ENCODE data around the gene BST2.

Gene BST2

DNA sequence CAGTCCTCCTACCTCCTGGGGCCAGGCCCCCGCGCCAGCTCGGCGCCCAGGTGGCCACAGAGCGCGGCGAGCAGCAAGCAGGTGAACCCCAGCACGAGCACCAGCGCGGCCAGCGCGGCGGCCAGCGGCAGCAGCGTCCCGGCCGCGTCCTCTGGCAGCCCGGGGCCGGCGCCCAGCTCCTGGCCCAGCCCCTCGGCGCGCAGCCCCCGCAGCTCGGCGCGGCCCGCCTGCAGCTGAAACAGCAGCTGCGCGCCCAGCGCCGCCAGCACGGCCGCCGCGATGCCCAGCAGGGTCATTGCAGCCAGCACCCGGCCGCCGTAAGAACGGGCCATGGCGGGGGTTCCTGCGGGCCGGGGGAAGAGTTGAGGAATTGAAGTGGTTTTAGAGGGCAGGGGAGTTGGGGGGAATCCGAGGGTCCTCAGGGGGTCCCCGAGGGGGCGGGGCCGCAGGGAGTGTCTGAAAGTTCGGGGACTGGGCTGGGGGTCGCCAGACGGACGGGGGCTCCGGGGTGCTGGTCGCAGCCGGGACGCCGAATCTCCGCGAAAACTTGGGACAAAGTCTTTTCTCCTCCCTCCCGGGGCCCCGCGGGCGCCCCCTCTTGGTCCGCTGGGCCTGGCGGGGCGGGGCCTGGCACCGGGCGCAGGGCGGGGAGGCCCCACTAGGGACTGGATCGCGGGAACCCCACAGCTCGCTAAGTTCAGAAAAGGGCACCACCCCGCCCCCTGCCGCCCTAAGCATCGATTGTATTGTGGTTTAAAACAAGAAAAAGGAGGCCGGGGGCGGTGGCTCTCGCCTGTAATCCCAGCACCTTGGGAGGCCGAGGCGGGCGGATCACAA, 42.9 kb upstream of the BST2 start, which contains the start of gene TMEM221:
Gene TMEM221 (minus strand): TSS at position 538 of the 837 bp plus-strand sequence. CDS start 206 bp downstream, at position 332.
- Histone ChIP-seq H2AFZ (ENCODE audit: low read depth) (peak within 1 kb of the TSS; percentile 14; the same call in 1 of the 2 replicates), H3K27ac (no peak within 1 kb of the TSS)

DNA sequence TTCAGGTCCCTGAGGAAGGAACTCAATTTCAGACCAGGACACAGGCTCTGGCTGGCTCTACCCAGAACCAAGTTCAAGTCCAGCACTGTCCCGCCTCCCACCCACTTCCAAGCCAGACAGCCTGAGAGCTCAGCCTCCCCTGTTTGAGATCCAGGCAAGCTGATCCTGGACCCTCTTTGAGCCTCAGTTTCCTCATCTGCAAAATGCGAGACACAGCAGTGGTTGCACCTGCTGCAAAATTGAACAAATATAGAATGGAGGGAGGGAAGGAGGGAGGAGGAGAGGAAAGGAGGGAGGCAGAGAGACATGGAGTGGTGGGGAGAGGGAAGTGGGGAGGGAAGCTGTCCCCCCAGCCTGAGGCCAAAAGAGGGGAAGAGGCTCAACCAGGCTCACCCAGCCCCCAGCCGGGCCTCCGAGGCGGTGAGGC, 42.3 kb upstream of the BST2 start:
- Histone ChIP-seq H3K9ac (no peak overlapping the region), H3K79me2 (ENCODE audit: insufficient read depth, low read depth) (no peaks in the 10 kb centered on the region), H3K4me2 (no peak overlapping the region), H3K4me1 (ENCODE audit: low read depth, poor library complexity, severe bottlenecking) (no peaks in the 10 kb centered on the region), H3K27me3 (ENCODE audit: insufficient read depth, low read depth) (peaks cover 16% of the 10 kb centered on the region; the same call in 1 of the 2 replicates), H3K36me3 (ENCODE audit: insufficient read depth) (no peaks in the 10 kb centered on the region), H4K20me1 (ENCODE audit: insufficient read depth) (no peaks in the 10 kb centered on the region), H3K27ac (no peak overlapping the region), H3K4me3 (IDR thresholded peaks at IDR 0.05; ENCODE audit: insufficient read depth, low read depth, low read length) (no peak overlapping the region), H2AFZ (ENCODE audit: low read depth) (no peak overlapping the region)
- TF ChIP-seq, protein P1, sequence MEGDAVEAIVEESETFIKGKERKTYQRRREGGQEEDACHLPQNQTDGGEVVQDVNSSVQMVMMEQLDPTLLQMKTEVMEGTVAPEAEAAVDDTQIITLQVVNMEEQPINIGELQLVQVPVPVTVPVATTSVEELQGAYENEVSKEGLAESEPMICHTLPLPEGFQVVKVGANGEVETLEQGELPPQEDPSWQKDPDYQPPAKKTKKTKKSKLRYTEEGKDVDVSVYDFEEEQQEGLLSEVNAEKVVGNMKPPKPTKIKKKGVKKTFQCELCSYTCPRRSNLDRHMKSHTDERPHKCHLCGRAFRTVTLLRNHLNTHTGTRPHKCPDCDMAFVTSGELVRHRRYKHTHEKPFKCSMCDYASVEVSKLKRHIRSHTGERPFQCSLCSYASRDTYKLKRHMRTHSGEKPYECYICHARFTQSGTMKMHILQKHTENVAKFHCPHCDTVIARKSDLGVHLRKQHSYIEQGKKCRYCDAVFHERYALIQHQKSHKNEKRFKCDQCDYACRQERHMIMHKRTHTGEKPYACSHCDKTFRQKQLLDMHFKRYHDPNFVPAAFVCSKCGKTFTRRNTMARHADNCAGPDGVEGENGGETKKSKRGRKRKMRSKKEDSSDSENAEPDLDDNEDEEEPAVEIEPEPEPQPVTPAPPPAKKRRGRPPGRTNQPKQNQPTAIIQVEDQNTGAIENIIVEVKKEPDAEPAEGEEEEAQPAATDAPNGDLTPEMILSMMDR (conservative IDR thresholded peaks at IDR 0.05; ENCODE audit: low read depth, low read length), result no peak

More for the DNA sequence above, 42.9 kb upstream of the BST2 start, which contains the start of gene TMEM221:
- no peak within 1 kb of the TSS for H3K4me3 ChIP-seq (IDR thresholded peaks at IDR 0.05; ENCODE audit: insufficient read depth, low read depth, low read length)
- no peaks in the 10 kb centered on the region for H4K20me1 ChIP-seq (ENCODE audit: insufficient read depth)
- no peaks in the 10 kb centered on the region for H3K36me3 ChIP-seq (ENCODE audit: insufficient read depth)
- no peak within 1 kb of the TSS for H3K9ac ChIP-seq
- peaks cover 3% of the 10 kb centered on the region for H3K4me1 ChIP-seq (ENCODE audit: low read depth, poor library complexity, severe bottlenecking)
- peaks cover 16% of the 10 kb centered on the region; the same call in 1 of the 2 replicates for H3K27me3 ChIP-seq (ENCODE audit: insufficient read depth, low read depth)
- no peaks in the 10 kb centered on the region for H3K79me2 ChIP-seq (ENCODE audit: insufficient read depth, low read depth)
- TF ChIP-seq, protein P1 (conservative IDR thresholded peaks at IDR 0.05; ENCODE audit: low read depth, low read length), result peak; percentile 32; the same call in 1 of the 2 replicates
- H3K4me2 ChIP-seq, result peak within 1 kb of the TSS; percentile 13; the same call in 1 of the 2 replicates

DNA sequence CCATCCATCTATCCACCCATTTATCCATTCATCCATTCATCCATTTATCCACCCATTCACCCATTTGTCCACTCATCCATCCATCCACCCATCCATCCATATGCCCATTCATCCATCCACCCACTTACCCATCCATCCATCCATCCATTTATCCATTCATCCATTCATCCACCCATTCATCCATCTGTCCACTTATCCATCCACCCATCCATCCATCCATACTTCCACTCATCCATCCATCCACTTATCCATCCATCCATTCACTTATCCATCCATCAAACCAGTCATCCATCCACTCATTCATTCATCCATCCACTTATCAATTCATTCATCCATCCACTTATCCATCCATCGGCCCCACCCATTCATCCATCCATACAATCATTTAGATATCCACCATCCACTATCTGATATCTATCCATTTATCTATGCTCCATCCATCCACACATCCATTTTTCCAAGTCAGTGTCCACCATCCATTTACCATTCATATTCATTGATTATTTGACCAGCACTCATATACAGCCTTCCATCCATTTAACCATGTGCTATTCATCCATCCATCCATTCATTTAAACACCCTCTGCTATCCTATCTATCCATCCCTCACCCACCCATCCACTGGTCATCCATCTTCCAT, 40.2 kb upstream of the BST2 start:
- no peaks in the 10 kb centered on the region for H3K36me3 ChIP-seq (ENCODE audit: insufficient read depth)
- H3K27me3 ChIP-seq (ENCODE audit: insufficient read depth, low read depth), result peaks cover 16% of the 10 kb centered on the region; the same call in 1 of the 2 replicates
- H3K79me2 ChIP-seq (ENCODE audit: insufficient read depth, low read depth), result no peaks in the 10 kb centered on the region
- H4K20me1 ChIP-seq (ENCODE audit: insufficient read depth), result no peaks in the 10 kb centered on the region
- H3K4me3 ChIP-seq (IDR thresholded peaks at IDR 0.05; ENCODE audit: insufficient read depth, low read depth, low read length), result no peak overlapping the region
- TF ChIP-seq, protein P1 (conservative IDR thresholded peaks at IDR 0.05; ENCODE audit: low read depth, low read length), result no peak
- no peak overlapping the region for H2AFZ ChIP-seq (ENCODE audit: low read depth)
- no peak overlapping the region for H3K9ac ChIP-seq
- H3K4me2 ChIP-seq, result no peak overlapping the region
- no peak overlapping the region for H3K27ac ChIP-seq
- H3K4me1 ChIP-seq (ENCODE audit: low read depth, poor library complexity, severe bottlenecking), result no peaks in the 10 kb centered on the region

DNA sequence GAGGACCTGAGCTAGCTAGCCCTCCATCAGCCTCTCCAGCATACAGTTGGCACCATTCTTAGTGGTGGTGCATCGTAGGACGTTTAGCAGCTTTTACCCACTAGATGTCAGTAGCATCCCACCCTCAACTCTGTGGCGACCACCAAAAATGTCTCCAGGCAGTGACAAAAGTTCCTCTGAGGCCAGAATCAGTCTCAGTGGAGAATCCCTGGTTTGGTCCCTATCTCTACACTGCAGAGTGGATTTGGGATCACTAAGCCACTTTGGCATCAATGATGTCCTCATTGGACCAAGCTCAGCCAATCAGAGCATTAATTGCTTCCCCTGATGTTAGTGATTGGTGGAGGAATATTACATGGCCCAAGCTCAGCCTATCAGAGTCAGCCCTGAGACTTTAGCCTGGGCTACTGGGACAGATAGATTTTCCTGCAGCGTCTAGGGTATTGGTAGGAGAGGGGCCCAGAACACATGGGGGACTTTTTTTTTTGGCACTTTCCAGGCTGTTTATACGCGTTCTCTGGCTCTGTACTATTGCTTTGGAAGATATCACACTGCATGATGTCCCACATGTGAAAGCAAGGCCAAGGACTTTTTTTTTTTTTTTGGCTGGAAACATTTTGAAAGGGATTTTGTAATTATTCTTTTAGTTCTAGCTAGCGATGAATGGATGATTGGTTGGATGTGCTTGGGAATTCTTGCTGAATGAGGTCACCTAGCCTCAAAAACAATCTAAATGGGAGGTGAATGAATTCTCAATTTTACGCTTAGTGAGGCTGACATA, 36.0 kb upstream of the BST2 start:
- no peak overlapping the region for H3K4me3 ChIP-seq (IDR thresholded peaks at IDR 0.05; ENCODE audit: insufficient read depth, low read depth, low read length)
- H3K4me2 ChIP-seq, result no peak overlapping the region
- no peaks in the 10 kb centered on the region for H3K79me2 ChIP-seq (ENCODE audit: insufficient read depth, low read depth)
- no peaks in the 10 kb centered on the region for H3K36me3 ChIP-seq (ENCODE audit: insufficient read depth)
- no peaks in the 10 kb centered on the region for H3K4me1 ChIP-seq (ENCODE audit: low read depth, poor library complexity, severe bottlenecking)
- no peak overlapping the region for H3K27ac ChIP-seq
- H3K27me3 ChIP-seq (ENCODE audit: insufficient read depth, low read depth), result peaks cover 19% of the 10 kb centered on the region
- TF ChIP-seq, protein P1 (conservative IDR thresholded peaks at IDR 0.05; ENCODE audit: low read depth, low read length), result 0 out of 2 replicates have a peak, but pooled peaks have one; percentile 18
- H4K20me1 ChIP-seq (ENCODE audit: insufficient read depth), result no peaks in the 10 kb centered on the region
- H3K9ac ChIP-seq, result no peak overlapping the region
- no peak overlapping the region for H2AFZ ChIP-seq (ENCODE audit: low read depth)

Data from KMS-11 (cell line).